ENCODE results near the gene GNB1L.

The GNB1L gene

DNA sequence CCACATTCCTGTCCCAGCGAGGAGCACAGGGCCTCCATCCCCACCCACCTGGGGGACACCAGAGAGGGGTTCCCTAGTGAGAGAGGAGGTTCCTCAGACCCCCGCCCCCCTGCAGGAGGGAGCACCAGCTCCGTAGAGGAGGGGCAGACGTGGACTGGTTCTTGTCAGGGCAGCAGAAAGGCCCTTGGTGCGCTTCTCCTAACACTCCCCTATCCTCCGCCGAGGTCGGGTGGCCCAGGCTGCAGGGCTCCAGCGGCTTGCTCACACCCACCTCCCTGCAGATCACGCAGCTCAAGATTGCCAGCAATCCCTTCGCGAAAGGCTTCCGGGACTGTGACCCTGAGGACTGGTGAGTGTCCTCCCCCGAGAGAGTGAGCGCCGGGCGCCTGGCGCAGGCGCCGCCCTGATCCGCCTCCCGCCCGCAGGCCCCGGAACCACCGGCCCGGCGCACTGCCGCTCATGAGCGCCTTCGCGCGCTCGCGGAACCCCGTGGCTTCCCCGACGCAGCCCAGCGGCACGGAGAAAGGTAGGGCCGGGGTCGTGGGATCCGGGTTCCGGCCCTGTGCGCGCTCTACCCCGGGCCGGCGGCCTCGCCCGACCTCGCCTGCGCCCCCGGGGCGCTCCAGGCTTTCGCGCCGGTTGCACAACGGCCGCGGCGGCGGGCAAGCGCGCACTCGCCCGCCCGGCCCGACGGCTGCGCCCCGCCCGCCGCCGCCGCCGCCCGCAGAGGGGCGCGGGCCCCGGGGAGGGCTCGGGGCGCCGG is 89.0 kb downstream of the GNB1L start:
- FAIRE-seq (no peak), DNase-seq (ENCODE audit: insufficient read length, low spot score) (no peak)

- DNase-seq (ENCODE audit: insufficient read length, low spot score): no peak
- no peak for FAIRE-seq
Measured at GRCh38 chr22:19764636-19765476, 89.8 kb downstream of the GNB1L start.

DNA sequence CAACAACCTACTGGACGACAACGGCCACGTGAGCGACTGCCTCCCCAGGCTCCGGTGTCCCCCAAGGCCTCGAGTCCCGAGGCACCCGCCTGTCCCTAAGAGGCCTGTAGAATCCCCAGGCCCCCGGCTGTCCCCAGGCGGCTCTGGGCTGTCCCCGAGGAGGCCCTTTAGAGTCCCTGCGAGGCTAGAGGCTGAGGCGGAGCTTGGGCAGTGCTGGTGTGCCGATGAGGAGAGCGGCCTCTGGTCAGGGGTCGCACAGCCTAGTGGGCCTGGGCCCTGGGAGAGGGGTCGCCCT is 90.4 kb downstream of the GNB1L start:
- FAIRE-seq (no peak), DNase-seq (ENCODE audit: insufficient read length, low spot score) (no peak)

GRCh38 chr22:19763458-19764298 is 91.0 kb downstream of the GNB1L start:
- no peak for DNase-seq (ENCODE audit: insufficient read length, low spot score)
- FAIRE-seq: no peak

DNA sequence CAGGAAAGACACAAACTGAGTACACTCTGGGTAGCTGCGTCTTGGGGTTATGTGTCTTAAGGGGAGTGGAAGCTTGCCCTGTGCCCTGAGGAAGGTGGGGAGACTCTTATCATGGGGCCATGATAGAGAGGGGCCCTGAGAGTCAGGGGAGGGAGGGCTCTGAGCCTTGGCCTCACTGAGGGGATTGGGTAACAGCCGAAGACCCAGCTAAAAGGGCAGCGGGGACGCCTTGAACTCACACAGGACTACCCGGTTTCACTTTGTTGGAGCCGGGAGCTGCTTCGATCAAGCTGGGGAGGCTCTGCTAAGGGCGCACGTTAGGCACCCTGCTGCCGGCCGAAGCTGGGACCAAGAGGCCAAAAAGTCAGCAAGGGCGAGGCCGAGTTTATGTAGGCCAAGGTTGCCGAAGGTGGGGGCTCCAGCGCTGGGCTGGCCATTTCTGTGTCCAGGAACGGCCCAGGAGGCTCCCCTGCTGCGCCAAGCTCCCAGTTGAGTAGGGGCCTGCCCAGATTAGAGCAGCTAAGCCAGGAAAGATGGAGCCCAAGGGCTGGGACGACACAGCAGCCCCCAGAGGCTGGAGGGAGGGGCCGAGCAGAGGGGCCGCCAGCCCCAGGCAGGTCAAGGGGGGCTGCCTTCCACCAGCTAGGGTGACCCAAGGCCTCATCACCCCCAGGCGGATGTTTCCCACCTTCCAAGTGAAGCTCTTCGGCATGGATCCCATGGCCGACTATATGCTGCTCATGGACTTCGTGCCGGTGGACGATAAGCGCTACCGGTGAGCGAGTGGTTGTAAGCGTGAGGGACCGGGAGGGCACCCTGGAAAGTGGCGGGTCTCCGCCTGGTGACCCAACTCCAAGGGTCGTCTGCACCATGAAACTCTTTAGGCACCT is 91.9 kb downstream of the GNB1L start:
- FAIRE-seq (no peak), DNase-seq (ENCODE audit: insufficient read length, low spot score) (no peak)

DNA sequence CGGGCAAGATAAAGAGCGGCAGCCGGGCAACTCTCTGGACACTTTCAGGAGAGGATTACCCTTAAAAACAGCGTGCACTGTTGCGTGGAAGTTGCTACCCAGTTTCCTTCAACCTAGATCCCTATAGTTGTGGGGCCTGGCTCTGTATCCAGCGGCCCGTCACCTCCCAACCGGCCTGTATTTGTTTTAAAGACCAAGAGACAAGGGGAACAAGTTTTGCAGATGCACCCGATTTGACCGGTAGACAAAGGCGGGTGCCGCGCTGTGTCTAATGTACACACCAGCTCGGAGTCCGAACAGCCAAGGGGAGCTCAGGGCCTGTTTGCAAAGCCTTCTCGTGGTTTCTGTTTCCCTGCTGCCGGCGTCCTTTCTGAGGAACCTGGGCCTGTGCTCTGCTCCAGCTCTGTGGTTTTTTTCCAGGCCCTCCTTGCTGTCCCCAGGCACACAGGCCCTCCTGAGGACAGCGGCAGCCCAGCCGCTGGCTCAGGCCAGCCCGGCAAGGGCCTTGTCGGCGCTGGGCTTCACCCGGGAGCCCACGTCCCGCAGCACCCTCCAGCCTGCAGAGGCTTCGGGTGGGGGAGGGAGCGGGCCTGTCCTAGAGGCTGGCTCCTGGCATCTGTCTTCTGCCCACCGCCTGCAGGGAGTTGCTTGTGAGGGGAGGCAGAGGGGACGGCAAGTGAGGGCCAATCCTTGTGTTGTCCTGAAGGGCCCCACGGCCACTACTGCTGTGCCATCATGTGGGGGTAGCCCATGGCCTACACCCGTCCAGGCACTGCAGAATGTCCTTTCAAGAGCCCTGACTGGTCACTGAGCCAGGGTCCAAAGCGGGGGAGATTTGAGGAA is 92.7 kb downstream of the GNB1L start:
- no peak for FAIRE-seq
- DNase-seq (ENCODE audit: insufficient read length, low spot score): no peak

DNA sequence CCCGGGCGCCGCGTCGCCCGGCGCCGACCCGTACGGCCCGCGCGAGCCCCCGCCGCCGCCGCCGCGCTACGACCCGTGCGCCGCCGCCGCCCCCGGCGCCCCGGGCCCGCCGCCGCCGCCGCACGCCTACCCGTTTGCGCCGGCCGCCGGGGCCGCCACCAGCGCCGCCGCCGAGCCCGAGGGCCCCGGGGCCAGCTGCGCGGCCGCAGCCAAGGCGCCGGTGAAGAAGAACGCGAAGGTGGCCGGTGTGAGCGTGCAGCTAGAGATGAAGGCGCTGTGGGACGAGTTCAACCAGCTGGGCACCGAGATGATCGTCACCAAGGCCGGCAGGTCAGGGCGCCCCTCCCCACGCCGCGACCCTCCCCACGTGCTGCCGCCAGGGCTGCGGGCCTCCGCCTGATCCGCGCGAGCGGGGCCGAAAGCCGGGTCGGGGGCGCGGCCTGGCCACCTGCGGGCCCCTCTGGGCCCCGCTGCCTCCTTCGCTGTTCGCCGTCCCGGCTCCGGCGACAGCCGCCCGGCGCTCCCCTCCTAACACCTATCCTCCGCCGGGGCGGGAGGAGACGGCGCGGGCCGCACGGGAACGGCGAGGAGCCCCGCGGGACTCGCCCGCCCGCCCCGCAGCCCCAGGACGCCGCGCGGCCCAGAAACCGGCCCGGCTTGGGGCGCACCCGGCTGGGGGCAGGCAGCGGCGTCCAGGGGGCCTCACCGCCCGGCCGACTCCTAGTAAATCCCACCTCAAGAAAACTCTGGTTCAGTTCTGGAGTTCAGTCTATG is 93.5 kb downstream of the GNB1L start:
- DNase-seq (ENCODE audit: insufficient read length, low spot score): no peak
- no peak for FAIRE-seq

DNA sequence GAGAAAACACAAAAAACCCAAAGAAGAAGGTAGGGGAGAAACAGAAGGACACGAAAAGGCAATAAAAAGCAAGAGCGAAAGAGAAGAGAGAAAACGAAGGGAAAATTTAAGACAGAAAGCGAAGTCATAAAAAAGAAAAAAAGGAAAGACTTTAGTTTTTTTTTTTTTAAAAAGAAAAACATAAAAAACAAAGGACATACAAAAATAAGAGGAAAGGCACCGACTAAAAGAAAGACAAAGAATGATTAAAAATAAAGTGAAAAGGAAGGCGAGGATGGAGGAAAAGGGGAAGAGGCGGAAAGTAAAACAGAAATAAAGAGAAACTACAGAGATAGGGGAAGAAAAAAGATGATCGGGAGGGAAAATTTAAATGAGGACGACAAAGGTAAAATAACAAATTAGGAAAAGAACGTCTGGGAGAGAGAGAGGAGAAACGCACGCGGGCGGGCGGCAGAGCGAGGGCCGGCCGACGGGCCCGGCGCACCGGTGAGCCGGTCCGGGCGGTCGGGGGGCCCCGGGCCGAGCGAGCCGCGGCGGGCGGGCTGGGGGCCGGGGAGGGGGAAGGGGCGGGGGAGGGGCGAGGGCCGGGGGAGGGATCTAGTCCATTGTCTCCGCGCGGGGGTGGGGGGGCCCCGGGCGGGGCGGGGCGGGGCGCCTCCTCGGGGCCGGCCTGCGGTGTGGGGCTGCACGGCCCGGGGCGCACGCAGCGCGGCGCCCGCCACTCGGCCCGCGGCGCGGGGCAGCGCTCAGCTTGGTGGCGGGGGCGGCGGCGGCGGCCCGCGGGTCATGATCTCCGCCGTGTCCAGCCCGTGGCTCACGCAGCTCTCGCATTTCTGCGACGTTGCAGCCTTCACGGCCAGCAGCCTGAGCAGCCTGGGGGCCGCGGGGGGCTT is 94.4 kb downstream of the GNB1L start, which contains the start of gene TBX1:
TBX1 (plus strand) TSS at position 721 of the 893 bp plus-strand sequence; CDS start at position 787, 66 bp downstream.
- no peak for DNase-seq (ENCODE audit: insufficient read length, low spot score)
- FAIRE-seq: no peak

GRCh38 chr22:19759427-19760057 is 95.1 kb downstream of the GNB1L start:
- no peak for FAIRE-seq
- DNase-seq (ENCODE audit: insufficient read length, low spot score): no peak

DNA sequence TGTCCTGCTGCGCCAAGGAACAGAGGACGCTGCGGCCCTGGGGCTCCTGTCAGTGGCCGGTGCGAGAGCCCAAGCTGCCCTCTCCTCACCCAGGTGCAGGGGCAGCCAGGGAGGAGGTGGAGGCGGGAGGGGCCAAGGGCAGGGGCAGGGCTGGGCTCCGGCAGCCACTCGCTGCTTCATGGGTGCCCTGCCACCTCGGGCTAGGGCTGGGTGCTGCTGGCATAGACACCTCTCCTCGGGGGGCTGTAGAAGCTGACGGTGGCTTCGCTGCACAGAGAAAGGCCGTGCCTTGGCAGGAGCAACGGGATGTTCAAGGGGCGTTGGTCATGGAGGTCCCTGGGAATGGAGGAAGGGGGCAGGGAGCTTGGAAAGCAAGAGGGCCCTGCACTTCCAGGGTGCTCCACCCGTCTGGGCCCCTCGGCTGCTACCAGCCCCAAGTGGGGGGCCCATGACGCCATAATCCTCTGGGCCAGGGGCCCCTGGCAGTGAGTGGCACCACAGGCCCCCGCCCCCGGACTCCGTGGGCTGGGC is 95.7 kb downstream of the GNB1L start:
- DNase-seq (ENCODE audit: insufficient read length, low spot score): no peak
- FAIRE-seq: no peak

DNA sequence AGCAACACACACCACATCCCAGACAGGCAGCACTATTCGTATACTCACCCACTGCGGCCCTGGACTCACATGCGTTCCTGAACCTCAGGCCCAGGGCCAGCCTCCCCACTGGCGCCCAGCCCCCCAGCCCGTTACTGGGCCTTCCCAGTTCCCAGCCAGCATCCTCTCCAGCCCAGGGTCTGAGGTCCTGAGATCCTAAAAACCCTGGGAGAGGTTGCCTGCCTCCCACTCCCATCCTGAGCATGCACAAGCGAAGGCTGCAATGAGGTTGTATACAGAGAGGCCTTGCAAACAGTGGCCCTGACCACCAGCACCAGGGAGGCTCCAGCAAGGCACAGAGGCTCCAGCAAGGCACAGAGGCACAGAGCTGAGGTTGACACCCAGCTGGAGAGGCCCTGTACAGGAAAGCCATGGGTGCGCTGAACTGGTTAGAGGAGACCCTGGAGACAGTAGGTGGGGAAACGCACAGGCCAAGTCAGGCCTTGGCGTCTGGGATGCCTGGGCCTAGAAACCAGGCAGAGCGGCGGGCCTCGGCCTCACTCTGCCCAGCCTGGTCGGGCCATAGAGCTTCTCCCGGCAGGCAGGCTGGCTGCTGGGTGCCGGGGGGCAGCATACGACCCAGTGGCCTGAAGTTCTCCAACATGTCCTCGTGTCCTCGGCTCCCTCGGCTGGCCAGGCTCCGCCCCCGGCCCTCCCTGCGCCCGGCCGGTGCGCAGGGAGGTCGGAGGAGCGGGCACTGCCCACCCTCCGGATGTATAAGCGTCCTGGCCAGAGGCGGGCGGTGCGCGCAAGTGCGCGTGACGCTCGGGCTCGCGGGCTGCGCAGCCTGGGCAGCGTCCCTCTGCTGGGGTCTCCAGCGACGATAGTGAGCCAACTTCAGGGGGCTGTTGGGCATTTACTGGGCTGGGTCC is 96.4 kb downstream of the GNB1L start:
- no peak for DNase-seq (ENCODE audit: insufficient read length, low spot score)
- FAIRE-seq: no peak

DNA sequence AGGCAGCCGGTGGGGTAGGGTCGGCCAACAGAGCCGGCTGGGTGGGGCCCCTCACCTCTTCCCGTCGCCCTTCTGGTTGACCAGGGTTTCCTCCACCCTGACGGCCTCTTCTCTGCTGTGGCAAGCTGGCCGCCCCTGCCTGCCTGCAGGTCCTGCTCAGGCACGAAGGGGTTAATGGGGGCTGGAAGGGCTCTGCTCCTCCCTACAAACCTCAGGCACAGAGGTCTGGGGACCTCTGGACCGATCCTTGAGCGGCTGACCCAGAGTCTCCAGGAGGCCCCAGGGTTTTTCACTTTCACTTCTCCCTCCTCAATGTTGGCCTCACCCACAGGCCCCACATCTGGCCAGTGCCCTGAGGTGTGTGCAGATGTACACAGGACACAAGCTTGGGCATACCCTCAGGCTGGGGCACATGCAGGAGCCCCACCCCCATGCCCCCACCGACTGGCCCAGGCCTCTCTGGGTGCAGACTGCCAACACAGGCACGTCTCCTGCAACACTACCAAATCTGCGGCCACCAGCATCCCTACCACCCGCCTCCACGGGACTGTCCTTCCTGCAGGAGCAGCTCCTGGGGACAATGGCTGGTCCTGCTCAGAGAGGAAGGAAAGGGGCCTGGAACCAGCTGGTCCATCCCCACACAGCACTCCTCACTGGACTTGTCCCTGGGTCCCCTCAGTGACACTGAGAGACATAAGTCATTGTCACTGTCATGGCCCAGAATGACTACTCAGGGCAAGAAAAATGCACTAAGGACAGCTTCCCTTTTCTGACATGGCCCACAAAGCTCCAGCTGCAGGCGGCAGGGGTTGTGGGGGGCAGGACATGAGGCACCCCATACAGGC is 97.3 kb downstream of the GNB1L start:
- DNase-seq (ENCODE audit: insufficient read length, low spot score) (no peak), FAIRE-seq (no peak)

DNA sequence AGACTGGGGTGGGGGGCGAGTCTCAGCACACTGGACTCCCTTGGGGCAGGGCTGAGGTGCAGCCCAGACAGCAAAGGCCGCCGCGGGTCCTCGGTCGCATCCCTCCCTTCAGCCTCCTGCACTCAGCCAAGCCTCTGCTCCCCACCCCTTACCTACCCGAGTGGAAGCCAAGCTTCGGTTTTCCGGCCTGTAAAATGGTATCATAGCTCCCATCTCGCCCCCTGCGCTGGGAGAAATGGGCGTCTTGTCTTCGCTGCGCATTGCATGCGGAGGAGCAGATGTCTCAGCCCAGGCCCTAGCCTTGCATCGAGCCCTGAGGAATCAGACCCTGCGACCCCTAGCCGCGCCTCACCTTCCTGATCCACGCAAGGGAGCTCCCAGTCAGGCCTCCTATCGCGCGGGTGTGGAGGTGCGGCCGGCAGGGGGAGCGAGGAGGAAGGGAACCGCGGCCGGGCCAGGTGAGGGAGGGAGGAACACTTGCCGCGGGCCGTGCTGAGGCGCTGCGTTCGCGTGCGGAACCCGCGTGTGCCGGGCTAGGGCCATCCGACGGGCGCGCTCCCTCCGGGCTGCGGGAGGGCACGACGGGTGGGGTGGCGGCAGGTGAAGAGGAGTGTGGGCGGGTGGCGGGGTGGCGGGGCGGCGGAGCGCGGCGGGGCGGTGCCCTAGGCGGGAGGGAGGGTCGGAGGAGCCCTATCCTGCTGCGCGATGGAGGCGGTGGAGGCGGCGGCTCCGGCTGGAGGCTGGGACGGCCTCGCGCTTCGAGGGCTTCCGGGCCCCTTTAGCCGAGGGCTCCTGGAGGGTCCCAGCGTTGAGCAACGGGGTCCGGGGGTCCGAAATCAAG is 98.2 kb downstream of the GNB1L start:
- FAIRE-seq (no peak), DNase-seq (ENCODE audit: insufficient read length, low spot score) (no peak)

- no peak for FAIRE-seq
- no peak for DNase-seq (ENCODE audit: insufficient read length, low spot score)
Measured at GRCh38 chr22:19755722-19756287, 98.9 kb downstream of the GNB1L start.
